ENCODE data around the gene UBALD1.

DNA sequence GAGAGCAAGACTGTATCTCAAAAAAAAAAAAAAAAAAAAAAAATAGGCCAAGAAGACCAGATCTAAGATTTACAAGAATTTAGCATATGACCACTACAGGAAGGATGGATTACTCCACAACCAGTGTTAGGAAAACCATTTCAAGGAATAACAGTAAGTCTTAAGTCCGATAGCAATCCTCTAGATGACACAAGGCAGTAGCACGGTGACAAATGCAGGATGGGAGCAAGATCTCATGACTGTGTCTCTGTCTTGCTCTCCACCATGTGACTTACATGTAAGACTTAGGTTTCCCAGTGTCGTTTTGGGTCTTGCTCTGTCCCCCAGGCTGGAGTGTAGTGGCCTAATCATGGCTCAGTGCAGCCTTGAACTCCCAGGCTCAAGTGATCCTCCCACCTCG lies 30.8 kb downstream of the UBALD1 start:
- TF ChIP-seq, protein P1, sequence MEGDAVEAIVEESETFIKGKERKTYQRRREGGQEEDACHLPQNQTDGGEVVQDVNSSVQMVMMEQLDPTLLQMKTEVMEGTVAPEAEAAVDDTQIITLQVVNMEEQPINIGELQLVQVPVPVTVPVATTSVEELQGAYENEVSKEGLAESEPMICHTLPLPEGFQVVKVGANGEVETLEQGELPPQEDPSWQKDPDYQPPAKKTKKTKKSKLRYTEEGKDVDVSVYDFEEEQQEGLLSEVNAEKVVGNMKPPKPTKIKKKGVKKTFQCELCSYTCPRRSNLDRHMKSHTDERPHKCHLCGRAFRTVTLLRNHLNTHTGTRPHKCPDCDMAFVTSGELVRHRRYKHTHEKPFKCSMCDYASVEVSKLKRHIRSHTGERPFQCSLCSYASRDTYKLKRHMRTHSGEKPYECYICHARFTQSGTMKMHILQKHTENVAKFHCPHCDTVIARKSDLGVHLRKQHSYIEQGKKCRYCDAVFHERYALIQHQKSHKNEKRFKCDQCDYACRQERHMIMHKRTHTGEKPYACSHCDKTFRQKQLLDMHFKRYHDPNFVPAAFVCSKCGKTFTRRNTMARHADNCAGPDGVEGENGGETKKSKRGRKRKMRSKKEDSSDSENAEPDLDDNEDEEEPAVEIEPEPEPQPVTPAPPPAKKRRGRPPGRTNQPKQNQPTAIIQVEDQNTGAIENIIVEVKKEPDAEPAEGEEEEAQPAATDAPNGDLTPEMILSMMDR (IDR thresholded peaks at IDR 0.05 in 2 of 3, conservative IDR thresholded peaks at IDR 0.05 in 1 of 3; ENCODE audit: borderline replicate concordance in 1 of 3, insufficient read depth in 1 of 3, low read depth in 2 of 3, low read length in 2 of 3) = no peak
- TF ChIP-seq SP1 (IDR thresholded peaks at IDR 0.05; ENCODE audit: low read depth) = no peak
- TF ChIP-seq, protein P2, sequence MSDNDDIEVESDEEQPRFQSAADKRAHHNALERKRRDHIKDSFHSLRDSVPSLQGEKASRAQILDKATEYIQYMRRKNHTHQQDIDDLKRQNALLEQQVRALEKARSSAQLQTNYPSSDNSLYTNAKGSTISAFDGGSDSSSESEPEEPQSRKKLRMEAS (IDR thresholded peaks at IDR 0.05) = no peak
- TF ChIP-seq, protein P3, sequence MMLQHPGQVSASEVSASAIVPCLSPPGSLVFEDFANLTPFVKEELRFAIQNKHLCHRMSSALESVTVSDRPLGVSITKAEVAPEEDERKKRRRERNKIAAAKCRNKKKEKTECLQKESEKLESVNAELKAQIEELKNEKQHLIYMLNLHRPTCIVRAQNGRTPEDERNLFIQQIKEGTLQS (IDR thresholded peaks at IDR 0.05) = no peak
- TF ChIP-seq, protein P4, sequence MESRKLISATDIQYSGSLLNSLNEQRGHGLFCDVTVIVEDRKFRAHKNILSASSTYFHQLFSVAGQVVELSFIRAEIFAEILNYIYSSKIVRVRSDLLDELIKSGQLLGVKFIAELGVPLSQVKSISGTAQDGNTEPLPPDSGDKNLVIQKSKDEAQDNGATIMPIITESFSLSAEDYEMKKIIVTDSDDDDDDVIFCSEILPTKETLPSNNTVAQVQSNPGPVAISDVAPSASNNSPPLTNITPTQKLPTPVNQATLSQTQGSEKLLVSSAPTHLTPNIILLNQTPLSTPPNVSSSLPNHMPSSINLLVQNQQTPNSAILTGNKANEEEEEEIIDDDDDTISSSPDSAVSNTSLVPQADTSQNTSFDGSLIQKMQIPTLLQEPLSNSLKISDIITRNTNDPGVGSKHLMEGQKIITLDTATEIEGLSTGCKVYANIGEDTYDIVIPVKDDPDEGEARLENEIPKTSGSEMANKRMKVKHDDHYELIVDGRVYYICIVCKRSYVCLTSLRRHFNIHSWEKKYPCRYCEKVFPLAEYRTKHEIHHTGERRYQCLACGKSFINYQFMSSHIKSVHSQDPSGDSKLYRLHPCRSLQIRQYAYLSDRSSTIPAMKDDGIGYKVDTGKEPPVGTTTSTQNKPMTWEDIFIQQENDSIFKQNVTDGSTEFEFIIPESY (IDR thresholded peaks at IDR 0.05; ENCODE audit: extremely low read depth, insufficient replicate concordance, low read length) = no peak
- TF ChIP-seq POLR2A (IDR thresholded peaks at IDR 0.05; ENCODE audit: borderline replicate concordance, extremely low read depth, insufficient read depth, insufficient read length) = no peak
- no peak for TF ChIP-seq EGR1 (IDR thresholded peaks at IDR 0.05; ENCODE audit: low read depth)
- TF ChIP-seq POLR2AphosphoS5 (IDR thresholded peaks at IDR 0.05; ENCODE audit: low read depth, low read length) = no peak
- TF ChIP-seq SIN3A (IDR thresholded peaks at IDR 0.05; ENCODE audit: low read depth) = no peak
- TF ChIP-seq EZH2 (IDR thresholded peaks at IDR 0.05) = no peak
- TF ChIP-seq TCF7L2 (IDR thresholded peaks at IDR 0.05; ENCODE audit: borderline replicate concordance, extremely low read depth, insufficient read depth, insufficient read length) = no peak

Measured in HCT116 (cell line).